SH-SY5Y (cell line): Measurements from ENCODE around the gene ANKRD34A.

ENCODE experiments used
- GATA2 ChIP-seq: IDR thresholded peaks from 2 replicates; pipeline ENCODE4 v1.6.1; 2011; ENCODE audit warnings: mild to moderate bottlenecking, low read depth, low read length
- GATA3 ChIP-seq: IDR thresholded peaks from 2 replicates; pipeline ENCODE4 v1.6.1; 2011; ENCODE audit warnings: low read depth, mild to moderate bottlenecking, low read length, moderate library complexity

DNA sequence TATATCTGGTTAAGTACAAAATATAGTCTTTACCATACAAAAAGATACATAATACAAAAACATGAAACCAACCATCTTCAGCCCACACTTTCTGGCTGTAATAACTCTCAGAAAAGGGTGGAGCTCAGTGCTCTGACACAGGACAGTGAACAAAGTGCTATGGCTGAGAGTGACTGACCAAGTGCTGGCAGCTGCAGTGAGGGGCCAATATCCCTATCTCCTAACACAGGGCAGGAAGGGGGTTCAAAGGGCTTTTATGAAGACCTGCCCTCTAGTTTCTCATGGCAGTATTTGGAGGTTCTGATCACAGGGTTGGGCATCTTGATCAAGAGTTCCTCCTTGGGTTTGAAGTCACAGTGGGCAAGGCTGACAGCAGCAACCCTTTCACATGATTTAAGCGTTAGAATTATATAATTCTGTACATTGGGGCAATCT, 28.1 kb upstream of the ANKRD34A start:
- TF ChIP-seq GATA2 (no peak), GATA3 (no peak)
